KMS-11 (cell line): ENCODE measurements around the gene ANKRD62.
"Not testable (repeated sequence)": the region's sequence is repeated elsewhere in the genome, so short reads cannot be mapped to it uniquely, and the experiment has no call there.

Source experiments
- H2AFZ ChIP-seq: fragments of 200-600 bp; sonication (generic); 2 replicates; pipeline ENCODE4 v1.6.1; 2016; ENCODE audit warnings: antibody characterized with exemption, mixed run types, low read depth
- H3K27ac ChIP-seq: fragments of 200-600 bp; sonication (generic); 2 replicates; pipeline ENCODE4 v1.6.1; 2016; ENCODE audit warnings: mild to moderate bottlenecking, mixed run types
- H3K27me3 ChIP-seq: fragments of 200-600 bp; sonication (generic); 2 replicates; pipeline ENCODE4 v1.6.1; 2017; ENCODE audit warnings: mild to moderate bottlenecking, low read depth, mixed run types, moderate library complexity; ENCODE audit not compliant: insufficient read depth
- H3K36me3 ChIP-seq: fragments of 200-600 bp; sonication (generic); 2 replicates; pipeline ENCODE4 v1.6.1; 2017; ENCODE audit warnings: mild to moderate bottlenecking, mixed run types; ENCODE audit not compliant: insufficient read depth
- H3K4me1 ChIP-seq: fragments of 200-600 bp; sonication (generic); 2 replicates; pipeline ENCODE4 v1.6.1; 2016; ENCODE audit warnings: mild to moderate bottlenecking, low read depth, mixed run types; ENCODE audit not compliant: poor library complexity, severe bottlenecking
- H3K4me2 ChIP-seq: fragments of 200-600 bp; sonication (generic); 2 replicates; pipeline ENCODE4 v1.7.0; 2016; ENCODE audit warnings: mild to moderate bottlenecking, mixed run types
- H3K4me3 ChIP-seq: fragments of 200-600 bp; sonication (generic); IDR thresholded peaks from 2 replicates; pipeline ENCODE4 v1.6.1; 2017; ENCODE audit warnings: low read depth, low read length, mixed read lengths; ENCODE audit not compliant: insufficient read depth
- H3K79me2 ChIP-seq: fragments of 200-600 bp; sonication (generic); 2 replicates; pipeline ENCODE4 v1.6.1; 2016; ENCODE audit warnings: low read depth, mixed run types; ENCODE audit not compliant: insufficient read depth
- H3K9ac ChIP-seq: fragments of 200-600 bp; sonication (generic); 2 replicates; pipeline ENCODE4 v1.6.1; 2016; ENCODE audit warnings: mild to moderate bottlenecking, mixed run types
- H4K20me1 ChIP-seq: fragments of 200-600 bp; sonication (generic); 2 replicates; pipeline ENCODE4 v1.6.1; 2016; ENCODE audit warnings: mild to moderate bottlenecking, mixed run types; ENCODE audit not compliant: insufficient read depth
- CTCF ChIP-seq: fragments of 200-600 bp; sonication (generic); conservative IDR thresholded peaks from 2 replicates; pipeline ENCODE4 v1.6.1; 2017; ENCODE audit warnings: low read depth, mild to moderate bottlenecking, antibody characterized with exemption, low read length, moderate library complexity, mixed read lengths

The ANKRD62 gene

GRCh38 chr18:12149431-12149830, 55.8 kb downstream of the ANKRD62 start:
- not testable (repeated sequence) for H3K9ac ChIP-seq, H3K36me3 ChIP-seq, H3K4me2 ChIP-seq, H3K4me3 ChIP-seq, H3K27ac ChIP-seq, H3K27me3 ChIP-seq, H2AFZ ChIP-seq, H3K4me1 ChIP-seq, H3K79me2 ChIP-seq, H4K20me1 ChIP-seq

GRCh38 chr18:12154361-12154760, 60.7 kb downstream of the ANKRD62 start:
- H4K20me1 ChIP-seq, result no peaks in the 10 kb centered on the region
- H3K79me2 ChIP-seq, result no peaks in the 10 kb centered on the region
- no peak overlapping the region for H3K4me3 ChIP-seq
- H3K36me3 ChIP-seq, result no peaks in the 10 kb centered on the region
- no peaks in the 10 kb centered on the region for H3K27me3 ChIP-seq
- H3K4me2 ChIP-seq, result no peak overlapping the region
- H3K27ac ChIP-seq, result no peak overlapping the region
- TF ChIP-seq CTCF, result no peak
- no peak overlapping the region for H2AFZ ChIP-seq
- H3K9ac ChIP-seq, result no peak overlapping the region
- no peaks in the 10 kb centered on the region for H3K4me1 ChIP-seq

- Histone ChIP-seq H3K27ac (no peak overlapping the region), H3K4me3 (no peak overlapping the region), H3K36me3 (no peaks in the 10 kb centered on the region), H4K20me1 (no peaks in the 10 kb centered on the region), H2AFZ (no peak overlapping the region), H3K27me3 (no peaks in the 10 kb centered on the region), H3K4me2 (no peak overlapping the region), H3K4me1 (no peaks in the 10 kb centered on the region), H3K79me2 (no peaks in the 10 kb centered on the region), H3K9ac (no peak overlapping the region)
- TF ChIP-seq CTCF, result no peak
Measured at GRCh38 chr18:12155996-12156395, 62.4 kb downstream of the ANKRD62 start.

- H3K27me3 ChIP-seq, result no peaks in the 10 kb centered on the region
- no peaks in the 10 kb centered on the region for H3K36me3 ChIP-seq
- no peaks in the 10 kb centered on the region for H3K79me2 ChIP-seq
- H3K4me3 ChIP-seq, result no peak overlapping the region
- H3K4me2 ChIP-seq, result no peak overlapping the region
- no peak overlapping the region for H3K9ac ChIP-seq
- H2AFZ ChIP-seq, result no peak overlapping the region
- H3K27ac ChIP-seq, result no peak overlapping the region
- no peak for TF ChIP-seq CTCF
- no peaks in the 10 kb centered on the region for H4K20me1 ChIP-seq
- no peaks in the 10 kb centered on the region for H3K4me1 ChIP-seq
Measured at GRCh38 chr18:12159446-12159845, 65.8 kb downstream of the ANKRD62 start.

- Histone ChIP-seq H3K4me3 (no peak overlapping the region), H2AFZ (no peak overlapping the region), H3K27me3 (no peaks in the 10 kb centered on the region), H4K20me1 (no peaks in the 10 kb centered on the region), H3K36me3 (no peaks in the 10 kb centered on the region), H3K4me2 (no peak overlapping the region), H3K79me2 (no peaks in the 10 kb centered on the region), H3K4me1 (peaks cover 13% of the 10 kb centered on the region), H3K27ac (no peak overlapping the region), H3K9ac (no peak overlapping the region)
- TF ChIP-seq CTCF, result no peak
Measured at GRCh38 chr18:12162786-12163185, 69.1 kb downstream of the ANKRD62 start.
